NT2/D1 (cell line): ENCODE results near the gene SNX13.

ENCODE experiments used
- SUZ12 ChIP-seq: IDR thresholded peaks from 2 replicates; pipeline ENCODE4 v1.6.1; 2011; ENCODE audit not compliant: insufficient read length, insufficient read depth; ENCODE audit errors: extremely low read depth
- YY1 ChIP-seq: IDR thresholded peaks from 2 replicates; pipeline ENCODE4 v1.6.1; 2011; ENCODE audit not compliant: insufficient read length, insufficient read depth
- ZNF274 ChIP-seq: IDR thresholded peaks from 2 replicates; pipeline ENCODE4 v1.6.1; 2011; ENCODE audit warnings: mild to moderate bottlenecking, low read depth, low read length

GRCh38 chr7:17844514-17845196 lies 95.6 kb downstream of the SNX13 start:
- TF ChIP-seq ZNF274, result no peak
- no peak for TF ChIP-seq SUZ12
- no peak for TF ChIP-seq YY1
